Cerebellar nuclear complex (tissue), 1 donor: ENCODE data around the gene CHRND.

ENCODE experiments used
- DNase-seq, 2 experiments: peaks; one replicate each; lab custom pipeline; 2025; lab: John Stamatoyannopoulos, UW

Gene CHRND

GRCh38 chr2:232503809-232504323 is 22.1 kb upstream of the CHRND start:
- DNase-seq, result no peak

GRCh38 chr2:232504438-232504837 is 21.5 kb upstream of the CHRND start:
- no peak for DNase-seq

GRCh38 chr2:232505856-232506255 is 20.1 kb upstream of the CHRND start:
- no peak for DNase-seq

- DNase-seq, result no peak
Observed at GRCh38 chr2:232506709-232507108, 19.3 kb upstream of the CHRND start.

GRCh38 chr2:232508251-232508650 is 17.7 kb upstream of the CHRND start:
- DNase-seq, result no peak

- DNase-seq, result no peak
Observed at GRCh38 chr2:232511336-232511890, 14.5 kb upstream of the CHRND start.

- no peak for DNase-seq
Observed at GRCh38 chr2:232512602-232513001, 13.4 kb upstream of the CHRND start.

- no peak for DNase-seq
Observed at GRCh38 chr2:232513353-232513752, 12.6 kb upstream of the CHRND start.

GRCh38 chr2:232515639-232516038 is 10.3 kb upstream of the CHRND start:
- no peak for DNase-seq

- DNase-seq, result no peak
Observed at GRCh38 chr2:232516551-232516950, 9.4 kb upstream of the CHRND start.

- no peak for DNase-seq
Observed at GRCh38 chr2:232518844-232519243, 7.1 kb upstream of the CHRND start.

- no peak for DNase-seq
Observed at GRCh38 chr2:232519581-232520438, 6.2 kb upstream of the CHRND start, which contains the start of gene PRSS56. Gene PRSS56, plus strand, starts transcription at chr2:232520388. Its CDS starts 211 bp downstream, at chr2:232520599.

GRCh38 chr2:232520489-232520888 is 5.5 kb upstream of the CHRND start:
- DNase-seq, result no peak

GRCh38 chr2:232521098-232521497 is 4.9 kb upstream of the CHRND start:
- no peak for DNase-seq

- no peak for DNase-seq
Observed at GRCh38 chr2:232521959-232522622, 3.9 kb upstream of the CHRND start.

GRCh38 chr2:232522623-232523401 is 3.1 kb upstream of the CHRND start:
- no peak for DNase-seq

GRCh38 chr2:232523402-232523681 is 2.6 kb upstream of the CHRND start:
- no peak for DNase-seq

GRCh38 chr2:232523682-232524597 is 2.0 kb upstream of the CHRND start:
- DNase-seq, result no peak

GRCh38 chr2:232524771-232525170 is 1.2 kb upstream of the CHRND start:
- no peak for DNase-seq

GRCh38 chr2:232525199-232525598 is 761 bp upstream of the CHRND start:
- DNase-seq, result no peak

- no peak for DNase-seq
Observed at GRCh38 chr2:232526372-232526941, 497 bp downstream of the CHRND start.
